ENCODE results near the gene INS. TPM values are rescaled to one million over a fixed set of nuclear protein-coding genes. Genes with fewer than 3 reads are reported as not detected.

INS gene
- polyA plus RNA-seq, 1 experiment: not detected

DNA sequence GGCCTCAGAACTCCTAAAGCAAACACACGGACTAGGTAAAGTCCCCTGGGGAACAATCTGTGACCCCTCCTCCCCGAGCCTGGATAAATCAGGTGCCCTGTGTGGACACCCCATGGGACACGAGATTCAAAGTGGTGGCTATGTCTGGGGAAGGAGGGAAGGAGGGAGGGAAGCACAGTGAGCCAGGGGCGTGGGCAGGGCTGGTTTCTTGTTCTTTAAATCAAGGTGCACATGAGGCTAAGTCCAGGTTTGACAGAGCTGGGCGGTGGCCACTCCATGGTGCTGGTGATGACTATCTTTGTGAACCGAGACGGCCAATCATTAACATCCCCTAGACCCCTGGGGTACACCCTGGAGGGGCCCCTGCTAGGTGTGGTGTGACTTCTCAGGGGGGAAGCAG lies 30.9 kb upstream of the INS start:
- no peak for TF ChIP-seq CTCF (IDR thresholded peaks at IDR 0.05; ENCODE audit: low read depth, low read length)
- H3K4me3 ChIP-seq (ENCODE audit: low read depth, low read length): no peak overlapping the region
- peaks cover 19% of the 10 kb centered on the region for H3K27me3 ChIP-seq (ENCODE audit: control insufficient read depth, insufficient read depth, low read length)
- ChIA-PET POLR2A (no interaction called here), CTCF (no interaction called here)
- peaks cover 3% of the 10 kb centered on the region; the same call in 1 of the 2 replicates for H3K9me3 ChIP-seq (ENCODE audit: control insufficient read depth, insufficient read depth, low read length)
- H3K27ac ChIP-seq (ENCODE audit: low read depth, low read length): no peak overlapping the region
- no peak for DNase-seq (ENCODE audit: low read depth, low spot score)

- CTCF ChIA-PET: no interaction called here
- no peak overlapping the region for H3K4me3 ChIP-seq (ENCODE audit: low read depth, low read length)
- peaks cover 3% of the 10 kb centered on the region; the same call in 1 of the 2 replicates for H3K9me3 ChIP-seq (ENCODE audit: control insufficient read depth, insufficient read depth, low read length)
- DNase-seq (ENCODE audit: low read depth, low spot score): no peak
- TF ChIP-seq CTCF (IDR thresholded peaks at IDR 0.05; ENCODE audit: low read depth, low read length): no peak
- peaks cover 16% of the 10 kb centered on the region for H3K27me3 ChIP-seq (ENCODE audit: control insufficient read depth, insufficient read depth, low read length)
- POLR2A ChIA-PET: no interaction called here
- H3K27ac ChIP-seq (ENCODE audit: low read depth, low read length): no peak overlapping the region
These were observed 29.9 kb upstream of the INS start for GRCh38 chr11:2190657-2191471.

DNA sequence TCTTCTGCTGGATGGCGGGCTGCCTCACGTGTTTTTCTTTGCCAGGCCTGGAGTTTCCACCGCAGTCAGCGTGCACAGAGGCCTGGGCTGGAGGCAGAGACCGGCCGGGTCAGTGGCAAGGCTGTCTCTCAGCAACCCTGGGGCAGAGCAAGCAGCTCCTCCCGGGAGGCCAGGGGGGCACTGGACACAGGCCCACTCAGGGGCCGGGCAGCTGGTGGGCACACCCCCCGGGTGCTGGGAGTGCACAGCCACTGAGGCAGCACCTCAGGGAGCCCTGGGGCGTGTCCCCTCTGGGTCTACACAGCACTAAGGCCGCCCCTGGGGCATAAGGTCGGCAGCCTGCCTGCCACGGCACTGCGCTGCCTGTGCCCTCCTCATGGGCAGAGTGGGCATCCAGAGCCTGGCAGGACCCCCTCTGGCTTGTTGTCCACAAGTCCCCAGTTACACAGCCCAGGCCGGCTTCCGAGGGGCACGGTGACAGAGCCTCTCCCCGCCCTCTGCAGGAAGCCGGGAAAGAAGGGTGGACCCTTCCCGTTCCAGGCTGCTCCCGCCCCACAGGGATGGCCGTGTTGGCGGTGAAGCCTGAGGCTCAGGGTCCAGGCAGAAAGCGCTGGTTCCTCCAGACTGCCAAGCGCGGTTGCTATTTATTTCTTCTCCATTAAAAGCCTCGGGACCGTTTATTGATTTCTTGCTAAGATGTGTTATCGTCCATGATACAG lies 29.1 kb upstream of the INS start:
- H3K9me3 ChIP-seq (ENCODE audit: control insufficient read depth, insufficient read depth, low read length): peaks cover 3% of the 10 kb centered on the region; the same call in 1 of the 2 replicates
- CTCF ChIA-PET: no interaction called here

DNA sequence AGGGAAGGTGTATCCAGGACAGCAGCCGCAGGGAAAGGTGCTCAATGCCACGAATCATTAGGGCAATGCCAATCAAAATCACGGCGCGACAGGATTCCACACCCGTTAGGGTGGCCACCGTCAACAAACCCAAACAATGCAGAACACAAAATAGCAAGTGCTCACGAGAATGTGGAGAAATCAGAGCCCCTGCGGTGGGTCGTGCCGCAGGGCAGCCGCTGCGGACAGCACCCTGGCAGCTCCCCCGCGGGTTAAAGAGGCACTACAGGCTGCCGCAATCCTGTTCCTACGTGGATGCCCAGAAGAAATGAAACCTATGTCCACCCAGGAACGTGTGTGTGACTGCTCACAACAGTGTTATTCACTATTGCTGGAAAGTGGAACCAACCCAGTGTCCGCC lies 27.7 kb upstream of the INS start:
- Histone ChIP-seq H3K9me3 (ENCODE audit: control insufficient read depth, insufficient read depth, low read length) (peaks cover 3% of the 10 kb centered on the region; the same call in 1 of the 2 replicates), H3K4me3 (ENCODE audit: low read depth, low read length) (no peak overlapping the region), H3K27me3 (ENCODE audit: control insufficient read depth, insufficient read depth, low read length) (peaks cover 17% of the 10 kb centered on the region), H3K27ac (ENCODE audit: low read depth, low read length) (no peak overlapping the region)
- DNase-seq (ENCODE audit: low read depth, low spot score): no peak
- ChIA-PET CTCF (interaction anchor here (0.5 kb wide), 1 partner anchor 116 kb away, joined by 5 read pairs; no protein-coding TSS in a partner anchor), POLR2A (no interaction called here)
- TF ChIP-seq CTCF (IDR thresholded peaks at IDR 0.05; ENCODE audit: low read depth, low read length): no peak

More for the DNA sequence above, 29.1 kb upstream of the INS start:
- Histone ChIP-seq H3K4me3 (ENCODE audit: low read depth, low read length) (no peak overlapping the region), H3K27ac (ENCODE audit: low read depth, low read length) (no peak overlapping the region), H3K27me3 (ENCODE audit: control insufficient read depth, insufficient read depth, low read length) (peaks cover 20% of the 10 kb centered on the region)
- POLR2A ChIA-PET: no interaction called here
- no peak for TF ChIP-seq CTCF (IDR thresholded peaks at IDR 0.05; ENCODE audit: low read depth, low read length)
- no peak for DNase-seq (ENCODE audit: low read depth, low spot score)

DNA sequence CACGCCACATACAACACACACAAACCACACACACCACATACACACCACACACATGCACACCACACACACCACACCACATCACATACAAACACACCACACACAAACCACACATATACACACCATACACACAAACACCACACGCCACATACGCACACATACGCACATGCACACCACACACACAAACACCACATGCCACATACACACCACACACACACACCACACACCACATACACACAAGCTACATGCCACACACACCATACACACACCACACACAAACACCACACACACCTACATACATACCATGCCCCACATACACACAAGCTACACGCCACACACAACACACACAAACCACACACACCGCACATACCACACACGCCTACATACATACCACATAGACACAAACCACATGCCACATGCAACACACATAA lies 26.3 kb upstream of the INS start:
- no peak for TF ChIP-seq CTCF (IDR thresholded peaks at IDR 0.05; ENCODE audit: low read depth, low read length)
- DNase-seq (ENCODE audit: low read depth, low spot score): no peak
- H3K9me3 ChIP-seq (ENCODE audit: control insufficient read depth, insufficient read depth, low read length): peaks cover 3% of the 10 kb centered on the region; the same call in 1 of the 2 replicates
- ChIA-PET POLR2A (no interaction called here), CTCF (interaction anchor here (3.9 kb wide), 1 partner anchor 233 kb away, joined by 27 read pairs; no protein-coding TSS in a partner anchor)
- H3K4me3 ChIP-seq (ENCODE audit: low read depth, low read length): no peak overlapping the region
- H3K27me3 ChIP-seq (ENCODE audit: control insufficient read depth, insufficient read depth, low read length): peaks cover 21% of the 10 kb centered on the region
- no peak overlapping the region for H3K27ac ChIP-seq (ENCODE audit: low read depth, low read length)

All from AG04450 (cell line).